ENCODE results near the gene DFFA. TPM values are rescaled to one million over a fixed set of nuclear protein-coding genes. Genes with fewer than 3 reads are reported as not detected.

Gene DFFA
- total and polyA plus RNA-seq, 9 of the 15 experiments (the other 6 are each of a cell fraction or from before 2014, with no cell fraction given), result 39.6 to 74.8 (median 59.2) TPM

DNA sequence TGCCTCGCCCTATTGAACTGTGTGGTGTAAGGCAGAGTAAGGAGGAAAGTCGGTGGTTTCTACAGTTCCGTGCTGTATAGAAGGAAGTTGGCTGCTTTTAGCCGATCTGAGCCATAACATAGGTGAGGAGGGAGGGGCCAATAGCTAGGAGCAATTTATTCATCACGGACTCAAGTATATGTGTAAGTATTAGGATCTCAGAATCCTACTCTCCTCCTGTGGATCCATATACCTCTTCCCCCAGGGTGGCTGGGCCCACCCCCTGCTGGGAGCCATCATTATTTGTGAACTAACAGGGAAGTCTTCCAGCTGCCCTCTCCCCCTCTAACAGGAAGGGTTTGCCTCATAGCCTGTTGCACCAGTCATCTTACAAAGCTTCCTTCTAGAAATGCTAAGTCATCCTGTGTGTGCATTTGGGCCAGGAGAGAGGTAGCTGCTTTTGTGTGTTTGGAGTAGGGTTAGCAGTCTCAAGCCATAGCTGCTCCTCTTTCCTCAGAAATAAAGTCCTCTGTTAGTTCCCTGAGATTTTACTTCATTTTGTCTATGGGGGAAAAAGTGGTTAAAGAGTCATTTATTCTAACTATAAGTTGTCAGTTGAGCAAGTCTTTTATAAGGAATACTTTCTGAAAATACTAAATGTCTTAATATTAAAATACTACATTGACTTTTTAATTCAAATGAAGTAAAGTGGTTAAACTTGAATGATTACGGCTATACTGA is 57.0 kb downstream of the DFFA start (continued):
- TF ChIP-seq, protein P1, sequence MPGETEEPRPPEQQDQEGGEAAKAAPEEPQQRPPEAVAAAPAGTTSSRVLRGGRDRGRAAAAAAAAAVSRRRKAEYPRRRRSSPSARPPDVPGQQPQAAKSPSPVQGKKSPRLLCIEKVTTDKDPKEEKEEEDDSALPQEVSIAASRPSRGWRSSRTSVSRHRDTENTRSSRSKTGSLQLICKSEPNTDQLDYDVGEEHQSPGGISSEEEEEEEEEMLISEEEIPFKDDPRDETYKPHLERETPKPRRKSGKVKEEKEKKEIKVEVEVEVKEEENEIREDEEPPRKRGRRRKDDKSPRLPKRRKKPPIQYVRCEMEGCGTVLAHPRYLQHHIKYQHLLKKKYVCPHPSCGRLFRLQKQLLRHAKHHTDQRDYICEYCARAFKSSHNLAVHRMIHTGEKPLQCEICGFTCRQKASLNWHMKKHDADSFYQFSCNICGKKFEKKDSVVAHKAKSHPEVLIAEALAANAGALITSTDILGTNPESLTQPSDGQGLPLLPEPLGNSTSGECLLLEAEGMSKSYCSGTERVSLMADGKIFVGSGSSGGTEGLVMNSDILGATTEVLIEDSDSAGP (CRISPR knock-in tag; IDR thresholded peaks at IDR 0.05), result no peak
- TF ChIP-seq, protein P2, sequence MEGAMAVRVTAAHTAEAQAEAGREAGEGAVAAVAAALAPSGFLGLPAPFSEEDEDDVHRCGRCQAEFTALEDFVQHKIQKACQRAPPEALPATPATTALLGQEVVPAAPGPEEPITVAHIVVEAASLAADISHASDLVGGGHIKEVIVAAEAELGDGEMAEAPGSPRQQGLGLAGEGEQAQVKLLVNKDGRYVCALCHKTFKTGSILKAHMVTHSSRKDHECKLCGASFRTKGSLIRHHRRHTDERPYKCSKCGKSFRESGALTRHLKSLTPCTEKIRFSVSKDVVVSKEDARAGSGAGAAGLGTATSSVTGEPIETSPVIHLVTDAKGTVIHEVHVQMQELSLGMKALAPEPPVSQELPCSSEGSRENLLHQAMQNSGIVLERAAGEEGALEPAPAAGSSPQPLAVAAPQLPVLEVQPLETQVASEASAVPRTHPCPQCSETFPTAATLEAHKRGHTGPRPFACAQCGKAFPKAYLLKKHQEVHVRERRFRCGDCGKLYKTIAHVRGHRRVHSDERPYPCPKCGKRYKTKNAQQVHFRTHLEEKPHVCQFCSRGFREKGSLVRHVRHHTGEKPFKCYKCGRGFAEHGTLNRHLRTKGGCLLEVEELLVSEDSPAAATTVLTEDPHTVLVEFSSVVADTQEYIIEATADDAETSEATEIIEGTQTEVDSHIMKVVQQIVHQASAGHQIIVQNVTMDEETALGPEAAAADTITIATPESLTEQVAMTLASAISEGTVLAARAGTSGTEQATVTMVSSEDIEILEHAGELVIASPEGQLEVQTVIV (CRISPR knock-in tag; IDR thresholded peaks at IDR 0.05; ENCODE audit: borderline replicate concordance), result no peak
- TF ChIP-seq FOXA3 (CRISPR knock-in tag; conservative IDR thresholded peaks at IDR 0.05 in 1 of 2, IDR thresholded peaks at IDR 0.05 in 1 of 2), result no peak
- TF ChIP-seq ADNP (tag; IDR thresholded peaks at IDR 0.05), result no peak
- TF ChIP-seq POU5F1 (IDR thresholded peaks at IDR 0.05; ENCODE audit: borderline replicate concordance, low read depth, low read length, partially characterized antibody), result no peak
- TF ChIP-seq, protein P3, sequence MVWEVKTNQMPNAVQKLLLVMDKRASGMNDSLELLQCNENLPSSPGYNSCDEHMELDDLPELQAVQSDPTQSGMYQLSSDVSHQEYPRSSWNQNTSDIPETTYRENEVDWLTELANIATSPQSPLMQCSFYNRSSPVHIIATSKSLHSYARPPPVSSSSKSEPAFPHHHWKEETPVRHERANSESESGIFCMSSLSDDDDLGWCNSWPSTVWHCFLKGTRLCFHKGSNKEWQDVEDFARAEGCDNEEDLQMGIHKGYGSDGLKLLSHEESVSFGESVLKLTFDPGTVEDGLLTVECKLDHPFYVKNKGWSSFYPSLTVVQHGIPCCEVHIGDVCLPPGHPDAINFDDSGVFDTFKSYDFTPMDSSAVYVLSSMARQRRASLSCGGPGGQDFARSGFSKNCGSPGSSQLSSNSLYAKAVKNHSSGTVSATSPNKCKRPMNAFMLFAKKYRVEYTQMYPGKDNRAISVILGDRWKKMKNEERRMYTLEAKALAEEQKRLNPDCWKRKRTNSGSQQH (CRISPR knock-in tag; IDR thresholded peaks at IDR 0.05), result no peak
- no peak for TF ChIP-seq KLF1 (tag; IDR thresholded peaks at IDR 0.05)
- no peak for TF ChIP-seq RBM34 (IDR thresholded peaks at IDR 0.05; ENCODE audit: borderline replicate concordance, insufficient read depth, low read length)
- TF ChIP-seq KDM1A (IDR thresholded peaks at IDR 0.05), result peak in 1 of 2 experiments; percentile 61; a peak in 2 of 4 replicates
- TF ChIP-seq HSF4 (CRISPR knock-in tag; IDR thresholded peaks at IDR 0.05; ENCODE audit: borderline replicate concordance), result no peak; the same call in 1 of the 2 replicates
- TF ChIP-seq ZNF311 (CRISPR knock-in tag; IDR thresholded peaks at IDR 0.05), result no peak
- TF ChIP-seq GTF2F1 (IDR thresholded peaks at IDR 0.05; ENCODE audit: low read depth, low read length), result no peak
- no peak for TF ChIP-seq ZC3H4 (CRISPR knock-in tag; IDR thresholded peaks at IDR 0.05; ENCODE audit: borderline replicate concordance)
- TF ChIP-seq, protein P4, sequence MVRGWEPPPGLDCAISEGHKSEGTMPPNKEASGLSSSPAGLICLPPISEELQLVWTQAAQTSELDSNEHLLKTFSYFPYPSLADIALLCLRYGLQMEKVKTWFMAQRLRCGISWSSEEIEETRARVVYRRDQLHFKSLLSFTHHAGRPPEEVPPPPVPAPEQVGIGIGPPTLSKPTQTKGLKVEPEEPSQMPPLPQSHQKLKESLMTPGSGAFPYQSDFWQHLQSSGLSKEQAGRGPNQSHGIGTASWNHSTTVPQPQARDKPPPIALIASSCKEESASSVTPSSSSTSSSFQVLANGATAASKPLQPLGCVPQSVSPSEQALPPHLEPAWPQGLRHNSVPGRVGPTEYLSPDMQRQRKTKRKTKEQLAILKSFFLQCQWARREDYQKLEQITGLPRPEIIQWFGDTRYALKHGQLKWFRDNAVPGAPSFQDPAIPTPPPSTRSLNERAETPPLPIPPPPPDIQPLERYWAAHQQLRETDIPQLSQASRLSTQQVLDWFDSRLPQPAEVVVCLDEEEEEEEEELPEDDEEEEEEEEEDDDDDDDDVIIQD (CRISPR knock-in tag; IDR thresholded peaks at IDR 0.05), result no peak
- TF ChIP-seq NBN (IDR thresholded peaks at IDR 0.05; ENCODE audit: low read depth), result peak; percentile 95
- no peak for TF ChIP-seq PHB2 (IDR thresholded peaks at IDR 0.05; ENCODE audit: low read depth)
- TF ChIP-seq, protein P5, sequence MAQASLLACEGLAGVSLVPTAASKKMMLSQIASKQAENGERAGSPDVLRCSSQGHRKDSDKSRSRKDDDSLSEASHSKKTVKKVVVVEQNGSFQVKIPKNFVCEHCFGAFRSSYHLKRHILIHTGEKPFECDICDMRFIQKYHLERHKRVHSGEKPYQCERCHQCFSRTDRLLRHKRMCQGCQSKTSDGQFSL (CRISPR knock-in tag; IDR thresholded peaks at IDR 0.05), result no peak
- TF ChIP-seq, protein P5 (tag; IDR thresholded peaks at IDR 0.05), result no peak; a peak in 1 of 4 replicates
- TF ChIP-seq TGIF2 (CRISPR knock-in tag; IDR thresholded peaks at IDR 0.05), result no peak
- TF ChIP-seq HDAC2 (IDR thresholded peaks at IDR 0.05), result peak; percentile 63; the same call in 1 of the 2 replicates

Data from K562 (cell line).